ENCODE data around the gene SEZ6. TPM values are rescaled to one million over a fixed set of nuclear protein-coding genes. Genes with fewer than 3 reads are reported as not detected.

The SEZ6 gene
- total RNA-seq, 1 donor from 2014 or later = not detected

DNA sequence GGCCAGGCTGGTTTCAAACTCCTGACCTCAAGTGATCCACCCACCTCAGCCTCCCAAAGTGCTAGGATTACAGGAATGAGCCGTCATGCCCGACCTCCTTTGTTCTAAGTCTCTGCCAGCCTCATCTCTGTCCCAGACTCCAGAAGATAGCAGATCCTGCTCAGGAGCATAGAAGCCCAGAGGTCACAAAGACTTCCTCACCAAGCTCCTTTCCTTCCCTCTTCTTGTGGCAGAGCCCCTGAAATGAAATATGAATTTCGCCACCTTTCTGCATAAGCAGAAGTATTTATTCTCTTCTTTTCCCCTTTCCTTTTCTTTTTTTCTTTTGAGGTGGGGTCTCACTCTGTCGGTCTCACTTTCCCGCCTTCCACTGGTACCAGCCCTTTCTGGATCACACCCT, 25.7 kb upstream of the SEZ6 start:
- TF ChIP-seq CTCF (IDR thresholded peaks at IDR 0.05; ENCODE audit: insufficient read depth, low read depth, low read length) (no peak), EZH2 (IDR thresholded peaks at IDR 0.05; ENCODE audit: insufficient read depth, low read length) (no peak)
- Histone ChIP-seq H3K4me1 (ENCODE audit: insufficient read depth, low read length) (no peaks in the 10 kb centered on the region), H3K27me3 (ENCODE audit: insufficient read depth, low read length) (peaks cover 50% of the 10 kb centered on the region), H3K27ac (ENCODE audit: low read depth, low read length) (no peak overlapping the region), H3K4me2 (ENCODE audit: low read length) (no peak overlapping the region), H3K9me3 (ENCODE audit: insufficient read depth, low read depth, low read length) (peaks cover 18% of the 10 kb centered on the region), H2AFZ (ENCODE audit: low read depth, low read length) (no peak overlapping the region), H3K79me2 (ENCODE audit: insufficient read depth, low read length) (no peaks in the 10 kb centered on the region), H3K9ac (ENCODE audit: low read length) (no peak overlapping the region), H4K20me1 (ENCODE audit: insufficient read depth, low read length) (no peaks in the 10 kb centered on the region), H3K4me3 (ENCODE audit: insufficient read depth, low read depth, low read length) (no peak overlapping the region), H3K36me3 (ENCODE audit: insufficient read depth, low read length) (no peaks in the 10 kb centered on the region)
- no peak overlapping the region for H3K4me3 Mint-ChIP-seq (ENCODE audit: unreplicated experiment)
- H3K27me3 Mint-ChIP-seq (ENCODE audit: low read depth, unreplicated experiment) = peaks cover 38% of the 10 kb centered on the region
- no peak for FAIRE-seq
- DNase-seq (ENCODE audit: low read depth) = no peak
- peaks cover 4% of the 10 kb centered on the region for H3K36me3 Mint-ChIP-seq (ENCODE audit: low read depth, unreplicated experiment)
- peaks cover 3% of the 10 kb centered on the region for H3K4me1 Mint-ChIP-seq (ENCODE audit: low read depth, unreplicated experiment)
- no peak overlapping the region for H3K27ac Mint-ChIP-seq (ENCODE audit: unreplicated experiment)
- peaks cover 20% of the 10 kb centered on the region for H3K9me3 Mint-ChIP-seq (ENCODE audit: unreplicated experiment)

- peaks cover 2% of the 10 kb centered on the region for H3K4me1 Mint-ChIP-seq (ENCODE audit: low read depth, unreplicated experiment)
- Histone ChIP-seq H3K27ac (ENCODE audit: low read depth, low read length) (no peak overlapping the region), H3K4me2 (ENCODE audit: low read length) (no peak overlapping the region), H3K79me2 (ENCODE audit: insufficient read depth, low read length) (no peaks in the 10 kb centered on the region), H3K4me3 (ENCODE audit: insufficient read depth, low read depth, low read length) (no peak overlapping the region), H3K9me3 (ENCODE audit: insufficient read depth, low read depth, low read length) (no peaks in the 10 kb centered on the region), H3K36me3 (ENCODE audit: insufficient read depth, low read length) (no peaks in the 10 kb centered on the region), H3K27me3 (ENCODE audit: insufficient read depth, low read length) (peaks cover 63% of the 10 kb centered on the region), H4K20me1 (ENCODE audit: insufficient read depth, low read length) (no peaks in the 10 kb centered on the region), H3K4me1 (ENCODE audit: insufficient read depth, low read length) (no peaks in the 10 kb centered on the region), H2AFZ (ENCODE audit: low read depth, low read length) (no peak overlapping the region), H3K9ac (ENCODE audit: low read length) (no peak overlapping the region)
- no peak overlapping the region for H3K27ac Mint-ChIP-seq (ENCODE audit: unreplicated experiment)
- H3K27me3 Mint-ChIP-seq (ENCODE audit: low read depth, unreplicated experiment) = peaks cover 47% of the 10 kb centered on the region
- TF ChIP-seq EZH2 (IDR thresholded peaks at IDR 0.05; ENCODE audit: insufficient read depth, low read length) (no peak), CTCF (IDR thresholded peaks at IDR 0.05; ENCODE audit: insufficient read depth, low read depth, low read length) (no peak)
- no peak for DNase-seq (ENCODE audit: low read depth)
- no peaks in the 10 kb centered on the region for H3K36me3 Mint-ChIP-seq (ENCODE audit: low read depth, unreplicated experiment)
- no peak for FAIRE-seq
- H3K4me3 Mint-ChIP-seq (ENCODE audit: unreplicated experiment) = no peak overlapping the region
- H3K9me3 Mint-ChIP-seq (ENCODE audit: unreplicated experiment) = no peaks in the 10 kb centered on the region
Measured at GRCh38 chr17:29024316-29024952, 18.6 kb upstream of the SEZ6 start.

DNA sequence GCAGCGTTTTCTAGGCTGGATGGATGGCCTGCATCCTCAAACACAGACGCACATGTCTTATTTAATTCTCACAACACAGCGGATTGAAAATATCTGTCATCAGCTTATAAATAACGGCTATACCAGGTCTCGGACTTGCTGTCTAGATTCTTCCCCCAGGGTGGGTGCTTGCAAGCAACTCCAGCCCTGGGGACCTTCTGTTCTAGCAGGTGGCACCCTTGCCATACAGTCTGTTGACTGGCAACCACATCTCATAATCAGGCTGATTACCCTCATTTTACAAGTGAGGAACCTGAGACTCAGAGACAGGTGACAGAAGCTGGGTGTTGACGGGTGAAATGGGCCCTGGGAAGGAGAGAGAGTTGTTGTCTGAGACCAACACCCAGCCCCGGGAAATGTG, 16.2 kb upstream of the SEZ6 start:
- no peak for FAIRE-seq
- H3K4me1 Mint-ChIP-seq (ENCODE audit: low read depth, unreplicated experiment) = peaks cover 6% of the 10 kb centered on the region

More for the DNA sequence above, 16.2 kb upstream of the SEZ6 start:
- Histone ChIP-seq H3K27ac (ENCODE audit: low read depth, low read length) (no peak overlapping the region), H3K9me3 (ENCODE audit: insufficient read depth, low read depth, low read length) (no peaks in the 10 kb centered on the region), H3K4me1 (ENCODE audit: insufficient read depth, low read length) (no peaks in the 10 kb centered on the region), H3K27me3 (ENCODE audit: insufficient read depth, low read length) (peaks cover 72% of the 10 kb centered on the region), H3K36me3 (ENCODE audit: insufficient read depth, low read length) (no peaks in the 10 kb centered on the region), H3K9ac (ENCODE audit: low read length) (no peak overlapping the region), H3K4me3 (ENCODE audit: insufficient read depth, low read depth, low read length) (no peak overlapping the region), H3K4me2 (ENCODE audit: low read length) (no peak overlapping the region), H2AFZ (ENCODE audit: low read depth, low read length) (no peak overlapping the region), H3K79me2 (ENCODE audit: insufficient read depth, low read length) (no peaks in the 10 kb centered on the region), H4K20me1 (ENCODE audit: insufficient read depth, low read length) (no peaks in the 10 kb centered on the region)
- TF ChIP-seq CTCF (IDR thresholded peaks at IDR 0.05; ENCODE audit: insufficient read depth, low read depth, low read length) (no peak), EZH2 (IDR thresholded peaks at IDR 0.05; ENCODE audit: insufficient read depth, low read length) (no peak)
- Mint-ChIP-seq H3K4me3 (ENCODE audit: unreplicated experiment) (no peak overlapping the region), H3K27ac (ENCODE audit: unreplicated experiment) (no peak overlapping the region), H3K9me3 (ENCODE audit: unreplicated experiment) (no peaks in the 10 kb centered on the region), H3K36me3 (ENCODE audit: low read depth, unreplicated experiment) (no peaks in the 10 kb centered on the region), H3K27me3 (ENCODE audit: low read depth, unreplicated experiment) (peaks cover 64% of the 10 kb centered on the region)
- DNase-seq (ENCODE audit: low read depth) = no peak
